Endothelial cell (in vitro differentiated cells): ENCODE data around the gene GREM2. TPM values are rescaled to one million over a fixed set of nuclear protein-coding genes. Genes with fewer than 3 reads are reported as not detected.

Experiments used
- DNase-seq: peaks from one replicate; pipeline ENCODE4 v3.0.0; 2021; ENCODE audit warnings: low spot score
- H3K27ac Mint-ChIP-seq: one replicate; pipeline ENCODE4 v1.8.0; 2021; ENCODE audit warnings: mixed read lengths, inconsistent platforms; ENCODE audit not compliant: unreplicated experiment
- H3K27me3 Mint-ChIP-seq: one replicate; pipeline ENCODE4 v1.8.0; 2021; ENCODE audit warnings: mild to moderate bottlenecking, moderate library complexity, mixed read lengths, inconsistent platforms; ENCODE audit not compliant: unreplicated experiment
- H3K36me3 Mint-ChIP-seq: one replicate; pipeline ENCODE4 v1.8.0; 2021; ENCODE audit warnings: mild to moderate bottlenecking, low read depth, mixed read lengths, inconsistent platforms; ENCODE audit not compliant: unreplicated experiment
- H3K4me1 Mint-ChIP-seq: one replicate; pipeline ENCODE4 v1.8.0; 2021; ENCODE audit warnings: mild to moderate bottlenecking, mixed read lengths, inconsistent platforms; ENCODE audit not compliant: unreplicated experiment
- H3K4me3 Mint-ChIP-seq: one replicate; pipeline ENCODE4 v1.8.0; 2021; ENCODE audit warnings: mild to moderate bottlenecking, mixed read lengths, inconsistent platforms; ENCODE audit not compliant: unreplicated experiment
- H3K9me3 Mint-ChIP-seq: one replicate; pipeline ENCODE4 v1.8.0; 2021; ENCODE audit warnings: mixed read lengths, inconsistent platforms; ENCODE audit not compliant: unreplicated experiment
- CTCF ChIP-seq: fragments of 200-600 bp; sonication (generic); IDR thresholded peaks from one replicate; pipeline ENCODE4 v1.5.0; 2021; ENCODE audit warnings: antibody characterized with exemption; ENCODE audit not compliant: unreplicated experiment
- total RNA-seq: library from RNA; stranded (reverse); fragmentation: NEBNext Ultra II Directional; extraction: Animal tissue kit (Norgen Biotek cat#: 25700); gene quantifications from one replicate; pipeline ENCODE4 v1.2.1, GENCODE V29; 2021; ENCODE audit not compliant: unreplicated experiment

The GREM2 gene
- total RNA-seq, 1 donor from 2014 or later: 0.23 TPM

GRCh38 chr1:240635466-240636256 lies 23.7 kb upstream of the GREM2 start:
- TF ChIP-seq CTCF: no peak
- H3K36me3 Mint-ChIP-seq: no peaks in the 10 kb centered on the region
- H3K27ac Mint-ChIP-seq: no peak overlapping the region
- H3K4me3 Mint-ChIP-seq: no peak overlapping the region
- no peaks in the 10 kb centered on the region for H3K4me1 Mint-ChIP-seq
- H3K27me3 Mint-ChIP-seq: peaks cover 1% of the 10 kb centered on the region
- no peak for DNase-seq
- H3K9me3 Mint-ChIP-seq: no peaks in the 10 kb centered on the region

GRCh38 chr1:240630409-240630808 lies 18.5 kb upstream of the GREM2 start:
- H3K9me3 Mint-ChIP-seq: no peaks in the 10 kb centered on the region
- no peaks in the 10 kb centered on the region for H3K36me3 Mint-ChIP-seq
- H3K4me1 Mint-ChIP-seq: peaks cover 4% of the 10 kb centered on the region
- DNase-seq: no peak
- no peaks in the 10 kb centered on the region for H3K27me3 Mint-ChIP-seq
- TF ChIP-seq CTCF: no peak
- no peak overlapping the region for H3K4me3 Mint-ChIP-seq
- H3K27ac Mint-ChIP-seq: no peak overlapping the region

- Mint-ChIP-seq H3K9me3 (no peaks in the 10 kb centered on the region), H3K27ac (no peak overlapping the region), H3K27me3 (peaks cover 4% of the 10 kb centered on the region), H3K4me3 (no peak overlapping the region), H3K36me3 (no peaks in the 10 kb centered on the region), H3K4me1 (no peaks in the 10 kb centered on the region)
- DNase-seq: no peak
- TF ChIP-seq CTCF: no peak
These were observed 9.3 kb upstream of the GREM2 start for GRCh38 chr1:240621249-240621648.

DNA sequence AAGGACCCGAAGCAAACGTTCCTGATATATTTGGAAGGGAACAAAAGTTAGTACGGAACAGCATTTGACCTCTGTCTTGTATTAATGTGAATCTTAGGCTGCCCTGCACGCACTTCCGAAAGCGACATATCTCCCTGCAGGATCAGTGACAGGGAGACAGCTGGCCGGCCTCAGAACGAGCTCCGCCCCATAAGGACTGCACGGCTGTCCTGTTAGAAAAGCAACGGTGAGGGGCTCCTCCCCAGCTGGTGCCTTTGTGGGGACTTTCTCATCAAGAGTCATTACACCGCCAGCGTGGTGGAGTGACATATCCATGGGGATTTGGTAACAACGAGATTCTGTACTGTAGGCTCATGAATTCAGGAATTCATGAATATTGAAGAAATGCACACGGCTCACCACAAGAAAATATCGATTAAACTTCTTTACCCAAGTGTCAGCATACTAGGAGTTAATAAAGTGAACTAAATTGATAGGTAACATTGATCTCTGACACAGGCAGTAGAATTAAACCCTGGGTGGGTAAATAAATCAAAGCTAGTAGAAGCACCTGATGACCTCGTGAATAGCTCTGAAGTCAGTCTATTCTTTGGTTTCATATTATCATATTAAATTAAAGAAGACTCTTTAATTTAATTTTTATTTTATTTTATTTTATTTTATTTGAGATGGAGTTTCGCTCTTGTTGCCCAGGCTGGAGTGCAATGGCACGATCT lies 8.1 kb upstream of the GREM2 start:
- Mint-ChIP-seq H3K9me3 (no peaks in the 10 kb centered on the region), H3K4me3 (no peak overlapping the region), H3K27ac (no peak overlapping the region), H3K27me3 (peaks cover 4% of the 10 kb centered on the region), H3K36me3 (no peaks in the 10 kb centered on the region), H3K4me1 (no peaks in the 10 kb centered on the region)
- no peak for TF ChIP-seq CTCF
- DNase-seq: no peak

- no peaks in the 10 kb centered on the region for H3K4me1 Mint-ChIP-seq
- no peak for DNase-seq
- no peaks in the 10 kb centered on the region for H3K36me3 Mint-ChIP-seq
- H3K4me3 Mint-ChIP-seq: no peak overlapping the region
- H3K9me3 Mint-ChIP-seq: no peaks in the 10 kb centered on the region
- no peak for TF ChIP-seq CTCF
- no peak overlapping the region for H3K27ac Mint-ChIP-seq
- peaks cover 4% of the 10 kb centered on the region for H3K27me3 Mint-ChIP-seq
These were observed 7.4 kb upstream of the GREM2 start for GRCh38 chr1:240619357-240619756.
